CD8-positive, alpha-beta memory T cell (primary cell): ENCODE measurements around the gene PML. TPM values are rescaled to one million over a fixed set of nuclear protein-coding genes. Genes with fewer than 3 reads are reported as not detected.

Experiments
- CTCF ChIA-PET: fragments of 350-600 bp; sonication (Branson Sonifier 250); formaldehyde crosslinking; loops from one replicate; lab custom pipeline; 2021; ENCODE audit warnings: antibody characterized with exemption; lab: Charles Lee
- POLR2A ChIA-PET: fragments of 350-600 bp; sonication (Branson Sonifier 250); formaldehyde crosslinking; loops from one replicate; lab custom pipeline; 2021; ENCODE audit warnings: antibody characterized with exemption; lab: Charles Lee
- DNase-seq, 5 donors: peaks; one replicate each; pipeline versions ENCODE4 v3.0.0 to v3.0.0-alpha.2; 2020 to 2022; ENCODE audit warnings: mixed read lengths in 1 of 5
- H3K27ac ChIP-seq: one replicate; pipeline ENCODE4 v1.7.0; 2013; ENCODE audit warnings: low read depth, mild to moderate bottlenecking, low read length, moderate library complexity
- H3K27me3 ChIP-seq: 2 replicates; pipeline ENCODE4 v1.7.0; 2013; ENCODE audit warnings: low read length, mild to moderate bottlenecking; ENCODE audit not compliant: insufficient read depth, poor library complexity, severe bottlenecking
- H3K36me3 ChIP-seq: 2 replicates; pipeline ENCODE4 v1.7.0; 2013; ENCODE audit warnings: mild to moderate bottlenecking, low read length, moderate library complexity; ENCODE audit not compliant: insufficient read depth
- H3K4me1 ChIP-seq: 2 replicates; pipeline ENCODE4 v1.7.0; 2013; ENCODE audit warnings: mild to moderate bottlenecking, low read length, moderate library complexity; ENCODE audit not compliant: insufficient read depth
- H3K4me3 ChIP-seq: 2 replicates; pipeline ENCODE4 v1.7.0; 2013; ENCODE audit warnings: mild to moderate bottlenecking, low read length
- H3K9me3 ChIP-seq: 2 replicates; pipeline ENCODE4 v1.7.0; 2013; ENCODE audit warnings: mild to moderate bottlenecking, low read length
- H3K27ac Mint-ChIP-seq, 8 donors: one replicate each; pipeline ENCODE4 v1.8.0; 2020 to 2021; ENCODE audit warnings: mixed read lengths in 8 of 8, mild to moderate bottlenecking in 6 of 8, inconsistent platforms in 3 of 8, moderate library complexity in 3 of 8
- H3K27me3 Mint-ChIP-seq, 2 donors: one replicate each; pipeline ENCODE4 v1.8.0; 2020 to 2021; ENCODE audit warnings: mixed read lengths in 2 of 2, mild to moderate bottlenecking in 1 of 2, moderate library complexity in 1 of 2
- H3K36me3 Mint-ChIP-seq, 3 donors: one replicate each; pipeline ENCODE4 v1.8.0; 2020 to 2021; ENCODE audit warnings: mixed read lengths in 3 of 3, inconsistent platforms in 1 of 3, mild to moderate bottlenecking in 1 of 3
- H3K4me1 Mint-ChIP-seq, 3 donors: one replicate each; pipeline ENCODE4 v1.8.0; 2020 to 2021; ENCODE audit warnings: mixed read lengths in 3 of 3, inconsistent platforms in 1 of 3, mild to moderate bottlenecking in 1 of 3
- H3K4me3 Mint-ChIP-seq, 7 donors: one replicate each; pipeline ENCODE4 v1.8.0; 2020 to 2021; ENCODE audit warnings: mixed read lengths in 7 of 7, mild to moderate bottlenecking in 6 of 7, moderate library complexity in 4 of 7, inconsistent platforms in 2 of 7
- H3K9me3 Mint-ChIP-seq, 5 donors: one replicate each; pipeline ENCODE4 v1.8.0; 2020 to 2022; ENCODE audit warnings: mixed read lengths in 5 of 5, mild to moderate bottlenecking in 3 of 5, moderate library complexity in 2 of 5, inconsistent platforms in 1 of 5
- polyA plus RNA-seq: library from polyadenylated mRNA; unstranded; fragments of 300-500 nt; fragmentation: Illumina TruSeq; gene quantifications from one replicate; pipeline ENCODE4 v1.2.3, GENCODE V29; 2021
- total RNA-seq, 2 experiments: library from RNA; stranded (reverse); gene quantifications; one replicate each; pipeline ENCODE4 v1.2.3, GENCODE V29; 2021

PML gene
- total and polyA plus RNA-seq, 3 experiments from 2014 or later = 32.3 to 37.4 (median 35.5) TPM

GRCh38 chr15:74040109-74040850 lies 45.8 kb downstream of the PML start:
- DNase-seq = no peak
- H3K27ac Mint-ChIP-seq = peak overlapping the region in 5 of 8 donors; percentile 44 to 65 (median 53)
- no peaks in the 10 kb centered on the region for H3K27me3 ChIP-seq
- no peaks in the 10 kb centered on the region for H3K9me3 ChIP-seq
- H3K4me1 ChIP-seq = no peaks in the 10 kb centered on the region
- H3K36me3 ChIP-seq = peaks cover 10% of the 10 kb centered on the region
- H3K36me3 Mint-ChIP-seq = peaks cover 0 to 69% (median 2%) of the 10 kb centered on the region in 3 donors
- no peaks in the 10 kb centered on the region for H3K4me1 Mint-ChIP-seq
- ChIA-PET POLR2A (no interaction called here), CTCF (interaction anchor here (0.7 to 1.1 kb wide), 3 partner anchors 8 to 112 kb away, joined by 3 to 4 read pairs (median 3); no protein-coding TSS in a partner anchor)
- no peak overlapping the region for H3K4me3 ChIP-seq
- H3K27ac ChIP-seq = no peak overlapping the region
- H3K4me3 Mint-ChIP-seq = no peak overlapping the region
- no peaks in the 10 kb centered on the region for H3K27me3 Mint-ChIP-seq
- no peaks in the 10 kb centered on the region for H3K9me3 Mint-ChIP-seq

- H3K9me3 Mint-ChIP-seq = no peaks in the 10 kb centered on the region
- POLR2A ChIA-PET = no interaction called here
- Histone ChIP-seq H3K27me3 (no peaks in the 10 kb centered on the region), H3K4me3 (no peak overlapping the region), H3K36me3 (peaks cover 8% of the 10 kb centered on the region), H3K27ac (no peak overlapping the region), H3K4me1 (no peaks in the 10 kb centered on the region), H3K9me3 (no peaks in the 10 kb centered on the region)
- no peak for DNase-seq
- peaks cover 0 to 64% (median 2%) of the 10 kb centered on the region in 3 donors for H3K36me3 Mint-ChIP-seq
- CTCF ChIA-PET = interaction anchor here (0.7 kb wide), 1 partner anchor 113 kb away, joined by 3 read pairs; no protein-coding TSS in a partner anchor
- H3K27ac Mint-ChIP-seq = peak overlapping the region in 3 of 8 donors; percentile 29 to 70 (median 51)
- H3K4me1 Mint-ChIP-seq = no peaks in the 10 kb centered on the region
- H3K27me3 Mint-ChIP-seq = no peaks in the 10 kb centered on the region
- no peak overlapping the region for H3K4me3 Mint-ChIP-seq
Measured at GRCh38 chr15:74041311-74041756, 46.8 kb downstream of the PML start.

- DNase-seq = no peak
- H3K27me3 ChIP-seq = no peaks in the 10 kb centered on the region
- no peaks in the 10 kb centered on the region for H3K9me3 ChIP-seq
- Mint-ChIP-seq H3K27ac (peak overlapping the region in 2 of 8 donors; percentile 47 to 68), H3K27me3 (no peaks in the 10 kb centered on the region), H3K36me3 (peaks cover 0 to 58% (median 0%) of the 10 kb centered on the region in 3 donors), H3K4me3 (no peak overlapping the region), H3K4me1 (no peaks in the 10 kb centered on the region), H3K9me3 (no peaks in the 10 kb centered on the region)
- H3K27ac ChIP-seq = no peak overlapping the region
- H3K36me3 ChIP-seq = peaks cover 2% of the 10 kb centered on the region
- POLR2A ChIA-PET = no interaction called here
- no peaks in the 10 kb centered on the region for H3K4me1 ChIP-seq
- no peak overlapping the region for H3K4me3 ChIP-seq
- CTCF ChIA-PET = no interaction called here
Measured at GRCh38 chr15:74041777-74042435, 47.4 kb downstream of the PML start.

- H3K4me3 ChIP-seq = no peak overlapping the region
- peaks cover 4% of the 10 kb centered on the region for H3K4me1 ChIP-seq
- DNase-seq = no peak
- ChIA-PET POLR2A (no interaction called here), CTCF (interaction anchor here (1.4 kb wide), 1 partner anchor 1159 kb away, joined by 3 read pairs; the partner anchor contains the start of gene C15orf39)
- H3K9me3 ChIP-seq = no peaks in the 10 kb centered on the region
- H3K27me3 Mint-ChIP-seq = no peaks in the 10 kb centered on the region
- peaks cover 0 to 49% (median 0%) of the 10 kb centered on the region in 3 donors for H3K36me3 Mint-ChIP-seq
- H3K36me3 ChIP-seq = no peaks in the 10 kb centered on the region
- H3K27ac Mint-ChIP-seq = peak overlapping the region in 3 of 8 donors; percentile 12 to 47 (median 26)
- H3K4me3 Mint-ChIP-seq = no peak overlapping the region
- no peaks in the 10 kb centered on the region for H3K9me3 Mint-ChIP-seq
- peaks cover 3 to 4% (median 4%) of the 10 kb centered on the region in 3 donors for H3K4me1 Mint-ChIP-seq
- no peaks in the 10 kb centered on the region for H3K27me3 ChIP-seq
- no peak overlapping the region for H3K27ac ChIP-seq
Measured at GRCh38 chr15:74042603-74043424, 48.3 kb downstream of the PML start.

- no peaks in the 10 kb centered on the region for H3K36me3 ChIP-seq
- POLR2A ChIA-PET = no interaction called here
- Mint-ChIP-seq H3K27ac (peak overlapping the region in 3 of 8 donors; percentile 29 to 66 (median 38)), H3K36me3 (peaks cover 0 to 46% (median 0%) of the 10 kb centered on the region in 3 donors), H3K4me3 (no peak overlapping the region), H3K4me1 (peaks cover 9 to 12% (median 11%) of the 10 kb centered on the region in 3 donors), H3K9me3 (no peaks in the 10 kb centered on the region), H3K27me3 (peaks cover 0 to 2% of the 10 kb centered on the region in 2 donors)
- CTCF ChIA-PET = interaction anchor here (1.4 to 1.5 kb wide), 2 partner anchors 49 to 1158 kb away, joined by 3 to 4 read pairs; partner anchors contain the start of genes C15orf39 and PML
- H3K4me3 ChIP-seq = no peak overlapping the region
- H3K9me3 ChIP-seq = no peaks in the 10 kb centered on the region
- peaks cover 11% of the 10 kb centered on the region for H3K4me1 ChIP-seq
- no peaks in the 10 kb centered on the region for H3K27me3 ChIP-seq
- H3K27ac ChIP-seq = no peak overlapping the region
- no peak for DNase-seq
Measured at GRCh38 chr15:74043425-74044266, 49.1 kb downstream of the PML start.

GRCh38 chr15:74044267-74045110 lies 50.0 kb downstream of the PML start:
- POLR2A ChIA-PET = no interaction called here
- no peak for DNase-seq
- Histone ChIP-seq H3K27ac (no peak overlapping the region), H3K4me3 (no peak overlapping the region), H3K9me3 (no peaks in the 10 kb centered on the region), H3K36me3 (no peaks in the 10 kb centered on the region), H3K4me1 (peaks cover 13% of the 10 kb centered on the region), H3K27me3 (no peaks in the 10 kb centered on the region)
- no peak overlapping the region for H3K4me3 Mint-ChIP-seq
- H3K9me3 Mint-ChIP-seq = no peaks in the 10 kb centered on the region
- H3K4me1 Mint-ChIP-seq = peaks cover 12 to 16% (median 14%) of the 10 kb centered on the region in 3 donors
- peaks cover 0 to 39% (median 0%) of the 10 kb centered on the region in 3 donors for H3K36me3 Mint-ChIP-seq
- peaks cover 0 to 3% of the 10 kb centered on the region in 2 donors for H3K27me3 Mint-ChIP-seq
- CTCF ChIA-PET = interaction anchor here (1.4 to 1.5 kb wide), 2 partner anchors 50 to 1158 kb away, joined by 3 to 4 read pairs; partner anchors contain the start of genes C15orf39 and PML
- H3K27ac Mint-ChIP-seq = peak overlapping the region in 1 of 8 donors; percentile 38
